Liver (tissue), 9 donors: ENCODE data around the gene DEPDC4. TPM values are rescaled to one million over a fixed set of nuclear protein-coding genes. Genes with fewer than 3 reads are reported as not detected.

Source experiments
- DNase-seq: peaks from one replicate; pipeline ENCODE4 v3.0.0-alpha.2; 2017; ENCODE audit warnings: low spot score
- H3K27ac ChIP-seq, 2 donors: one replicate each; pipeline ENCODE4 v1.7.0; 2013; ENCODE audit warnings: inconsistent platforms in 2 of 2, low read length in 2 of 2, control low read depth in 1 of 2, low read depth in 1 of 2, mild to moderate bottlenecking in 1 of 2
- H3K27me3 ChIP-seq, 4 donors: one replicate each; pipeline versions ENCODE4 v1.6.1 to v1.7.0; 2013; ENCODE audit warnings: low read length in 3 of 4, inconsistent platforms in 1 of 4, mild to moderate bottlenecking in 1 of 4, moderate library complexity in 1 of 4; ENCODE audit not compliant: control insufficient read depth in 4 of 4, insufficient read depth in 4 of 4
- H3K36me3 ChIP-seq, 4 donors: one replicate each; pipeline versions ENCODE4 v1.6.1 to v1.7.0; 2013; ENCODE audit warnings: low read length in 3 of 4, mild to moderate bottlenecking in 3 of 4, low read depth in 1 of 4, moderate library complexity in 1 of 4; ENCODE audit not compliant: control insufficient read depth in 4 of 4, insufficient read depth in 3 of 4
- H3K4me1 ChIP-seq, 4 donors: one replicate each; pipeline versions ENCODE4 v1.6.1 to v1.7.0; 2013; ENCODE audit warnings: low read length in 3 of 4, mild to moderate bottlenecking in 3 of 4, moderate library complexity in 1 of 4; ENCODE audit not compliant: control insufficient read depth in 4 of 4, insufficient read depth in 4 of 4
- H3K4me3 ChIP-seq, 3 donors: one replicate each; pipeline versions ENCODE4 v1.6.1 to v1.7.0; 2013; ENCODE audit warnings: low read length in 3 of 3, control low read depth in 1 of 3, low read depth in 1 of 3, mild to moderate bottlenecking in 1 of 3
- H3K9ac ChIP-seq, 2 donors: one replicate each; pipeline ENCODE4 v1.7.0; 2013; ENCODE audit warnings: low read length in 2 of 2, mild to moderate bottlenecking in 2 of 2, moderate library complexity in 2 of 2, control low read depth in 1 of 2, low read depth in 1 of 2
- H3K9me3 ChIP-seq, 4 donors: one replicate each; pipeline versions ENCODE4 v1.6.1 to v1.7.0; 2013; ENCODE audit warnings: low read length in 3 of 4; ENCODE audit not compliant: control insufficient read depth in 4 of 4
- EGR1 ChIP-seq, 2 donors: IDR thresholded peaks; 2 replicates each; pipeline ENCODE4 v1.6.1; 2016 to 2018; ENCODE audit warnings: antibody characterized with exemption in 2 of 2, low read depth in 2 of 2
- FOXA1 ChIP-seq: IDR thresholded peaks from 2 replicates; pipeline ENCODE4 v1.6.1; 2016; ENCODE audit warnings: antibody characterized with exemption
- FOXA2 ChIP-seq: IDR thresholded peaks from 2 replicates; pipeline ENCODE4 v1.6.1; 2016; ENCODE audit warnings: antibody characterized with exemption
- GABPA ChIP-seq, 2 donors: IDR thresholded peaks in 1 of 2; conservative IDR thresholded peaks in 1 of 2; 2 replicates each; pipeline ENCODE4 v1.6.1; 2016; ENCODE audit warnings: antibody characterized with exemption in 2 of 2, mild to moderate bottlenecking in 1 of 2, moderate library complexity in 1 of 2
- HNF4A ChIP-seq, 2 donors: conservative IDR thresholded peaks; 2 replicates each; pipeline ENCODE4 v1.6.1; 2016; ENCODE audit warnings: antibody characterized with exemption in 2 of 2, mild to moderate bottlenecking in 2 of 2
- HNF4G ChIP-seq: IDR thresholded peaks from 2 replicates; pipeline ENCODE4 v1.6.1; 2016; ENCODE audit warnings: antibody characterized with exemption
- JUND ChIP-seq, 2 donors: IDR thresholded peaks; 2 replicates each; pipeline ENCODE4 v1.6.1; 2016; ENCODE audit warnings: antibody characterized with exemption in 2 of 2
- NR2F2 ChIP-seq: IDR thresholded peaks from 2 replicates; pipeline ENCODE4 v1.6.1; 2016; ENCODE audit warnings: antibody characterized with exemption
- RAD21 ChIP-seq, 2 donors: IDR thresholded peaks; 2 replicates each; pipeline ENCODE4 v1.6.1; 2016; ENCODE audit warnings: antibody characterized with exemption in 2 of 2, mild to moderate bottlenecking in 2 of 2
- RXRA ChIP-seq, 2 donors: IDR thresholded peaks; 2 replicates each; pipeline ENCODE4 v1.6.1; 2017 to 2018; ENCODE audit warnings: antibody characterized with exemption in 2 of 2, mild to moderate bottlenecking in 1 of 2
- SP1 ChIP-seq: IDR thresholded peaks from 2 replicates; pipeline ENCODE4 v1.6.1; 2018; ENCODE audit warnings: antibody characterized with exemption, mild to moderate bottlenecking
- YY1 ChIP-seq: IDR thresholded peaks from 2 replicates; pipeline ENCODE4 v1.6.1; 2016; ENCODE audit warnings: antibody characterized with exemption, mild to moderate bottlenecking
- WGBS: extraction: QIAGEN DNeasy Blood & Tissue Kit; methylation state at CpG from one replicate; pipeline ENCODE4 v1.1.7; 2013; 5-methylcytosine and 5-hydroxymethylcytosine counted together
- polyA plus RNA-seq, 2 donors: library from polyadenylated mRNA; stranded (reverse) in 1 of 2; unstranded in 1 of 2; fragments of 200-250 nt in 1 of 2; fragments of >200 nt in 1 of 2; fragmentation: Nextera tagmentation in 1 of 2; extraction: Ambion mirVana in 1 of 2; gene quantifications; one replicate each; pipeline versions ENCODE4 v1.2.1 to v1.2.3, GENCODE V29; 2013 to 2015
- total RNA-seq, 2 donors: library from RNA; depleted of rRNA; stranded (reverse); fragments of >200 nt; gene quantifications; one replicate each; pipeline ENCODE4 v1.2.3, GENCODE V29; 2014
- TF ChIP-seq, protein P1 (sequence below): IDR thresholded peaks from 2 replicates; pipeline ENCODE4 v1.6.1; 2016; ENCODE audit warnings: antibody characterized with exemption, mild to moderate bottlenecking
- TF ChIP-seq, protein P2 (sequence below): IDR thresholded peaks from 2 replicates; pipeline ENCODE4 v1.6.1; 2016; ENCODE audit warnings: antibody characterized with exemption
- TF ChIP-seq, protein P3 (sequence below): fragments of 150-350 bp; IDR thresholded peaks from 2 replicates; pipeline ENCODE4 v1.5.1; 2017; ENCODE audit warnings: improper control_type of control experiment, low read depth, low read length; ENCODE audit not compliant: missing input control
- TF ChIP-seq, protein P4 (sequence below): IDR thresholded peaks from 2 replicates; pipeline ENCODE4 v1.6.1; 2016; ENCODE audit warnings: antibody characterized with exemption
- donor health status: healthy.
- donor health status: healthy.
- donor health status: healthy.
- donor health status: healthy.
- donor health status: healthy.

The DEPDC4 gene
- total and polyA plus RNA-seq, 4 donors = 0.39 to 6.9 (median 1.9) TPM

DNA sequence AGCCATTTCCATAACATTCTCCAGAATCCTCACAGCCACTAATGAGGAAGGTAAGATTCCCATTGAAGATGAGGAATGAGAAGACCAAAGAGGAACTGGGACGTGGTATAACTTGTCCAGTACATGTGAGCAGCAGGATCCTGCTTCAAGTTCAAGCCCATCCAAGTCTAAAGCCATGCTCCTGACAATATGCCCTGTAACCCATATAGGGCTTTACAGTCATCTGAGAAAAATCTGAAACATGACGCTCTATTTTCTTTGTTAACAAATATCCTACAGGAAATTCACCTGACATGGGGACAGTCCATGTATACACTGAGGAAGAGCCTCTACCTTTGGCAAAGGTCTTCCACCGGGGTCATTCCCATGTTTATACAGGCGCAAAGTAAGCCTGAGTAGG lies 69.4 kb downstream of the DEPDC4 start:
- H3K36me3 ChIP-seq = peaks cover 0 to 4% (median 1%) of the 10 kb centered on the region in 4 donors
- peaks cover 6 to 29% (median 23%) of the 10 kb centered on the region in 4 donors for H3K4me1 ChIP-seq
- H3K9ac ChIP-seq = no peak overlapping the region
- no peak overlapping the region for H3K4me3 ChIP-seq
- no peak overlapping the region for H3K27ac ChIP-seq
- 92% methylated on average over 4 of the region's 4 CpGs for WGBS
- no peaks in the 10 kb centered on the region for H3K9me3 ChIP-seq
- no peak for DNase-seq
- TF ChIP-seq, protein P1, sequence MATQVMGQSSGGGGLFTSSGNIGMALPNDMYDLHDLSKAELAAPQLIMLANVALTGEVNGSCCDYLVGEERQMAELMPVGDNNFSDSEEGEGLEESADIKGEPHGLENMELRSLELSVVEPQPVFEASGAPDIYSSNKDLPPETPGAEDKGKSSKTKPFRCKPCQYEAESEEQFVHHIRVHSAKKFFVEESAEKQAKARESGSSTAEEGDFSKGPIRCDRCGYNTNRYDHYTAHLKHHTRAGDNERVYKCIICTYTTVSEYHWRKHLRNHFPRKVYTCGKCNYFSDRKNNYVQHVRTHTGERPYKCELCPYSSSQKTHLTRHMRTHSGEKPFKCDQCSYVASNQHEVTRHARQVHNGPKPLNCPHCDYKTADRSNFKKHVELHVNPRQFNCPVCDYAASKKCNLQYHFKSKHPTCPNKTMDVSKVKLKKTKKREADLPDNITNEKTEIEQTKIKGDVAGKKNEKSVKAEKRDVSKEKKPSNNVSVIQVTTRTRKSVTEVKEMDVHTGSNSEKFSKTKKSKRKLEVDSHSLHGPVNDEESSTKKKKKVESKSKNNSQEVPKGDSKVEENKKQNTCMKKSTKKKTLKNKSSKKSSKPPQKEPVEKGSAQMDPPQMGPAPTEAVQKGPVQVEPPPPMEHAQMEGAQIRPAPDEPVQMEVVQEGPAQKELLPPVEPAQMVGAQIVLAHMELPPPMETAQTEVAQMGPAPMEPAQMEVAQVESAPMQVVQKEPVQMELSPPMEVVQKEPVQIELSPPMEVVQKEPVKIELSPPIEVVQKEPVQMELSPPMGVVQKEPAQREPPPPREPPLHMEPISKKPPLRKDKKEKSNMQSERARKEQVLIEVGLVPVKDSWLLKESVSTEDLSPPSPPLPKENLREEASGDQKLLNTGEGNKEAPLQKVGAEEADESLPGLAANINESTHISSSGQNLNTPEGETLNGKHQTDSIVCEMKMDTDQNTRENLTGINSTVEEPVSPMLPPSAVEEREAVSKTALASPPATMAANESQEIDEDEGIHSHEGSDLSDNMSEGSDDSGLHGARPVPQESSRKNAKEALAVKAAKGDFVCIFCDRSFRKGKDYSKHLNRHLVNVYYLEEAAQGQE = no peak
- no peak for TF ChIP-seq HNF4G
- TF ChIP-seq, protein P2, sequence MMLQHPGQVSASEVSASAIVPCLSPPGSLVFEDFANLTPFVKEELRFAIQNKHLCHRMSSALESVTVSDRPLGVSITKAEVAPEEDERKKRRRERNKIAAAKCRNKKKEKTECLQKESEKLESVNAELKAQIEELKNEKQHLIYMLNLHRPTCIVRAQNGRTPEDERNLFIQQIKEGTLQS = no peak
- no peak for TF ChIP-seq GABPA (IDR thresholded peaks at IDR 0.05 in 1 of 2, conservative IDR thresholded peaks at IDR 0.05 in 1 of 2)
- no peak for TF ChIP-seq RXRA (IDR thresholded peaks at IDR 0.05)
- no peak for TF ChIP-seq EGR1 (IDR thresholded peaks at IDR 0.05; ENCODE audit: low read depth in 2 of 2)
- TF ChIP-seq, protein P3, sequence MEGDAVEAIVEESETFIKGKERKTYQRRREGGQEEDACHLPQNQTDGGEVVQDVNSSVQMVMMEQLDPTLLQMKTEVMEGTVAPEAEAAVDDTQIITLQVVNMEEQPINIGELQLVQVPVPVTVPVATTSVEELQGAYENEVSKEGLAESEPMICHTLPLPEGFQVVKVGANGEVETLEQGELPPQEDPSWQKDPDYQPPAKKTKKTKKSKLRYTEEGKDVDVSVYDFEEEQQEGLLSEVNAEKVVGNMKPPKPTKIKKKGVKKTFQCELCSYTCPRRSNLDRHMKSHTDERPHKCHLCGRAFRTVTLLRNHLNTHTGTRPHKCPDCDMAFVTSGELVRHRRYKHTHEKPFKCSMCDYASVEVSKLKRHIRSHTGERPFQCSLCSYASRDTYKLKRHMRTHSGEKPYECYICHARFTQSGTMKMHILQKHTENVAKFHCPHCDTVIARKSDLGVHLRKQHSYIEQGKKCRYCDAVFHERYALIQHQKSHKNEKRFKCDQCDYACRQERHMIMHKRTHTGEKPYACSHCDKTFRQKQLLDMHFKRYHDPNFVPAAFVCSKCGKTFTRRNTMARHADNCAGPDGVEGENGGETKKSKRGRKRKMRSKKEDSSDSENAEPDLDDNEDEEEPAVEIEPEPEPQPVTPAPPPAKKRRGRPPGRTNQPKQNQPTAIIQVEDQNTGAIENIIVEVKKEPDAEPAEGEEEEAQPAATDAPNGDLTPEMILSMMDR = no peak
- no peak for TF ChIP-seq JUND (IDR thresholded peaks at IDR 0.05)
- TF ChIP-seq FOXA2 = no peak
- no peak for TF ChIP-seq YY1
- TF ChIP-seq RAD21 (IDR thresholded peaks at IDR 0.05) = no peak
- no peak for TF ChIP-seq HNF4A (conservative IDR thresholded peaks at IDR 0.05)
- TF ChIP-seq, protein P4, sequence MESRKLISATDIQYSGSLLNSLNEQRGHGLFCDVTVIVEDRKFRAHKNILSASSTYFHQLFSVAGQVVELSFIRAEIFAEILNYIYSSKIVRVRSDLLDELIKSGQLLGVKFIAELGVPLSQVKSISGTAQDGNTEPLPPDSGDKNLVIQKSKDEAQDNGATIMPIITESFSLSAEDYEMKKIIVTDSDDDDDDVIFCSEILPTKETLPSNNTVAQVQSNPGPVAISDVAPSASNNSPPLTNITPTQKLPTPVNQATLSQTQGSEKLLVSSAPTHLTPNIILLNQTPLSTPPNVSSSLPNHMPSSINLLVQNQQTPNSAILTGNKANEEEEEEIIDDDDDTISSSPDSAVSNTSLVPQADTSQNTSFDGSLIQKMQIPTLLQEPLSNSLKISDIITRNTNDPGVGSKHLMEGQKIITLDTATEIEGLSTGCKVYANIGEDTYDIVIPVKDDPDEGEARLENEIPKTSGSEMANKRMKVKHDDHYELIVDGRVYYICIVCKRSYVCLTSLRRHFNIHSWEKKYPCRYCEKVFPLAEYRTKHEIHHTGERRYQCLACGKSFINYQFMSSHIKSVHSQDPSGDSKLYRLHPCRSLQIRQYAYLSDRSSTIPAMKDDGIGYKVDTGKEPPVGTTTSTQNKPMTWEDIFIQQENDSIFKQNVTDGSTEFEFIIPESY = no peak
- TF ChIP-seq SP1 = no peak
- no peak for TF ChIP-seq FOXA1
- no peaks in the 10 kb centered on the region for H3K27me3 ChIP-seq

DNA sequence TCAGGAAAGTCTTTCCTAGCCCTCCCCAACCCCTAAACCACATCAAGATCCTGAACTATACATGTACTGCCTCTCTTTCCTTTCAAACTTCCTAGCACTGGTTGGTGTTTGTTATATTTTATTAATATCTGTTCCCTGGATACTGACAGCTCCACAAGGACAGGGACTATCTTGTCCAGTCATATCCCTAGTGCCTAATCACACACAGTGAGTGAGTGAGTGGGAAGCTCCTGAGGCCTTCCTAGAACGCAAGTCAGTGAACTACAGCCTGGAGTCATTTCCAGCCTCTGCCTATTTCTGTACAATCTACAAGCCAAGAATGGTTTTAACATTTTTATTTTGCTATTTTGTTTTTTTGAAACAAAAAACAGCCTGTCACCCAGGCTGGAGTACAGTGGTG lies 73.8 kb downstream of the DEPDC4 start:
- no peaks in the 10 kb centered on the region for H3K9me3 ChIP-seq
- no peak for DNase-seq
- no peak overlapping the region for H3K4me3 ChIP-seq
- 95% methylated on average over 1 of the region's 1 CpG for WGBS
- H3K9ac ChIP-seq = no peak overlapping the region
- no peaks in the 10 kb centered on the region for H3K27me3 ChIP-seq
- H3K4me1 ChIP-seq = no peaks in the 10 kb centered on the region
- no peak overlapping the region for H3K27ac ChIP-seq
- H3K36me3 ChIP-seq = peaks cover 0 to 6% (median 1%) of the 10 kb centered on the region in 4 donors
- TF ChIP-seq HNF4G (no peak), JUND (IDR thresholded peaks at IDR 0.05) (no peak), NR2F2 (no peak), RAD21 (IDR thresholded peaks at IDR 0.05) (no peak), SP1 (no peak), YY1 (no peak), EGR1 (IDR thresholded peaks at IDR 0.05; ENCODE audit: low read depth in 2 of 2) (no peak), HNF4A (conservative IDR thresholded peaks at IDR 0.05) (no peak), FOXA2 (no peak), GABPA (IDR thresholded peaks at IDR 0.05 in 1 of 2, conservative IDR thresholded peaks at IDR 0.05 in 1 of 2) (no peak), FOXA1 (no peak)
- TF ChIP-seq, protein P2 = no peak
